K562 (cell line): Measurements from ENCODE around the gene A1BG. TPM values are rescaled to one million over a fixed set of nuclear protein-coding genes. Genes with fewer than 3 reads are reported as not detected.

ENCODE experiments used
- ARID2 ChIP-seq: fragments of 450-650 bp; IDR thresholded peaks from 2 replicates; pipeline ENCODE4 v1.6.1; 2017; ENCODE audit warnings: antibody characterized with exemption, mild to moderate bottlenecking
- HCFC1 ChIP-seq: IDR thresholded peaks from 2 replicates; pipeline ENCODE4 v1.6.1; 2012; ENCODE audit warnings: low read depth, low read length, improper control_type of control experiment
- HLTF ChIP-seq: fragments of 450-650 bp; IDR thresholded peaks from 2 replicates; pipeline ENCODE4 v1.6.1; 2016
- HOMEZ ChIP-seq: fragments of 250-450 bp; sonication (Bioruptor Pico); IDR thresholded peaks from 2 replicates; pipeline ENCODE4 v1.4.0; 2020; ENCODE audit warnings: mild to moderate bottlenecking, moderate library complexity
- MAFG ChIP-seq: fragments of 450-650 bp; conservative IDR thresholded peaks from 2 replicates; pipeline ENCODE4 v1.6.1; 2016; ENCODE audit warnings: missing genetic modification characterization, missing compliant biosample characterization
- MYNN ChIP-seq, 2 experiments: sonication (generic); formaldehyde crosslinking in 1 of 2; IDR thresholded peaks; 2 replicates each; pipeline versions ENCODE4 v1.5.0 to v1.6.1; 2016 to 2020; ENCODE audit warnings: antibody characterized with exemption in 1 of 2, missing genetic modification reagents in 1 of 2
- PCBP2 ChIP-seq: fragments of 200-400 bp; formaldehyde crosslinking; IDR thresholded peaks from 2 replicates; pipeline ENCODE4 v1.6.1; 2018; ENCODE audit warnings: low read length, low read depth, mild to moderate bottlenecking, moderate library complexity; ENCODE audit not compliant: poor library complexity, severe bottlenecking
- PRMT5 ChIP-seq: sonication (generic); formaldehyde crosslinking; IDR thresholded peaks from 2 replicates; pipeline ENCODE4 v1.5.0; 2020; ENCODE audit warnings: missing genetic modification reagents
- RAD51 ChIP-seq: fragments of 450-650 bp; IDR thresholded peaks from 2 replicates; pipeline ENCODE4 v1.7.1; 2016; ENCODE audit warnings: low read depth, mild to moderate bottlenecking, borderline replicate concordance
- SMAD4 ChIP-seq: fragments of 250-450 bp; sonication (Bioruptor Pico); conservative IDR thresholded peaks from 2 replicates; pipeline ENCODE4 v1.8.0; 2021; ENCODE audit warnings: inconsistent platforms, mild to moderate bottlenecking, moderate library complexity
- VEZF1 ChIP-seq: fragments of 200-800 bp; sonication (Bioruptor generic); IDR thresholded peaks from 2 replicates; pipeline ENCODE4 v1.6.1; 2017; ENCODE audit warnings: missing genetic modification characterization, missing compliant biosample characterization
- ZBTB12 ChIP-seq: fragments of 250-450 bp; sonication (Bioruptor Pico); IDR thresholded peaks from 2 replicates; pipeline ENCODE4 v1.4.0; 2020
- ZNF280A ChIP-seq: fragments of 450-650 bp; IDR thresholded peaks from 2 replicates; pipeline ENCODE4 v1.6.1; 2018; ENCODE audit warnings: mild to moderate bottlenecking, low read depth; ENCODE audit not compliant: partially characterized antibody
- ZNF584 ChIP-seq: fragments of 200-800 bp; sonication (Bioruptor generic); IDR thresholded peaks from 2 replicates; pipeline ENCODE4 v1.6.1; 2016; ENCODE audit warnings: low read depth, mild to moderate bottlenecking, missing genetic modification characterization, missing compliant biosample characterization
- ZNF589 ChIP-seq: fragments of 200-800 bp; sonication (Bioruptor generic); IDR thresholded peaks from 2 replicates; pipeline ENCODE4 v1.6.1; 2016; ENCODE audit warnings: low read depth, missing genetic modification characterization, missing compliant biosample characterization
- ZNF609 ChIP-seq: sonication (generic); formaldehyde crosslinking; IDR thresholded peaks from 2 replicates; pipeline ENCODE4 v1.8.1; 2023; ENCODE audit warnings: missing genetic modification reagents, mild to moderate bottlenecking, borderline replicate concordance
- polyA plus RNA-seq, 8 experiments: library from polyadenylated mRNA; depleted of rRNA in 4 of 8; stranded (reverse) in 5 of 8; unstranded in 3 of 8; fragments of >200 nt; fragmentation: Nextera tagmentation in 2 of 8; fragmentation: Illumina TruSeq in 1 of 8; extraction: Ambion mirVana in 2 of 8; extraction: Trizol in 1 of 8; gene quantifications; 2 replicates each; pipeline versions ENCODE4 v1.2.1 to v1.2.3, GENCODE V29; 2011 to 2014; ENCODE audit warnings: inconsistent platforms in 1 of 8, missing spikeins in 1 of 8
- total RNA-seq, 7 experiments: library from RNA; depleted of rRNA in 6 of 7; stranded (reverse); fragments of >200 nt in 6 of 7; fragmentation: Illumina TruSeq in 2 of 7; extraction: Trizol in 2 of 7; gene quantifications; 2 replicates each; pipeline versions ENCODE4 v1.2.1 to v1.2.3, GENCODE V29; 2011 to 2021; ENCODE audit warnings: low replicate concordance in 1 of 7

Gene A1BG
- total and polyA plus RNA-seq, 9 of the 15 experiments (the other 6 are each of a cell fraction or from before 2014, with no cell fraction given), result 0.10 to 19.8 (median 2.6) TPM

GRCh38 chr19:58326914-58327726 is 26.2 kb downstream of the A1BG start, which contains the start of gene ZSCAN22 (continued):
- TF ChIP-seq HLTF (peak; percentile 85), ARID2 (no peak), PRMT5 (CRISPR knock-in tag) (no peak), ZNF584 (CRISPR knock-in tag) (peak; percentile 93), HOMEZ (no peak), PCBP2 (no peak), RAD51 (no peak), ZNF609 (0 out of 2 replicates have a peak, but pooled peaks have one; percentile 92), ZBTB12 (CRISPR knock-in tag) (peak; percentile 95), ZNF589 (CRISPR knock-in tag) (peak; percentile 75; the same call in 1 of the 2 replicates), SMAD4 (peak; percentile 80), MYNN (IDR thresholded peaks at IDR 0.05) (peak; percentile 51; the same call in 1 of the 2 replicates), MYNN (CRISPR knock-in tag; IDR thresholded peaks at IDR 0.05) (no peak), ZNF280A (no peak), MAFG (tag) (no peak), HCFC1 (peak; percentile 93), VEZF1 (peak; percentile 63)
